Right hindlimb (tissue), 1 donor: Measurements from ENCODE around the gene FKBP4.
"Not testable (repeated sequence)": the region's sequence is repeated elsewhere in the genome, so short reads cannot be mapped to it uniquely, and the experiment has no call there.

ENCODE experiments used
- DNase-seq: peaks from one replicate; pipeline ENCODE4 v3.0.0-alpha.2; 2018

Gene FKBP4, protein sequence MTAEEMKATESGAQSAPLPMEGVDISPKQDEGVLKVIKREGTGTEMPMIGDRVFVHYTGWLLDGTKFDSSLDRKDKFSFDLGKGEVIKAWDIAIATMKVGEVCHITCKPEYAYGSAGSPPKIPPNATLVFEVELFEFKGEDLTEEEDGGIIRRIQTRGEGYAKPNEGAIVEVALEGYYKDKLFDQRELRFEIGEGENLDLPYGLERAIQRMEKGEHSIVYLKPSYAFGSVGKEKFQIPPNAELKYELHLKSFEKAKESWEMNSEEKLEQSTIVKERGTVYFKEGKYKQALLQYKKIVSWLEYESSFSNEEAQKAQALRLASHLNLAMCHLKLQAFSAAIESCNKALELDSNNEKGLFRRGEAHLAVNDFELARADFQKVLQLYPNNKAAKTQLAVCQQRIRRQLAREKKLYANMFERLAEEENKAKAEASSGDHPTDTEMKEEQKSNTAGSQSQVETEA

DNA sequence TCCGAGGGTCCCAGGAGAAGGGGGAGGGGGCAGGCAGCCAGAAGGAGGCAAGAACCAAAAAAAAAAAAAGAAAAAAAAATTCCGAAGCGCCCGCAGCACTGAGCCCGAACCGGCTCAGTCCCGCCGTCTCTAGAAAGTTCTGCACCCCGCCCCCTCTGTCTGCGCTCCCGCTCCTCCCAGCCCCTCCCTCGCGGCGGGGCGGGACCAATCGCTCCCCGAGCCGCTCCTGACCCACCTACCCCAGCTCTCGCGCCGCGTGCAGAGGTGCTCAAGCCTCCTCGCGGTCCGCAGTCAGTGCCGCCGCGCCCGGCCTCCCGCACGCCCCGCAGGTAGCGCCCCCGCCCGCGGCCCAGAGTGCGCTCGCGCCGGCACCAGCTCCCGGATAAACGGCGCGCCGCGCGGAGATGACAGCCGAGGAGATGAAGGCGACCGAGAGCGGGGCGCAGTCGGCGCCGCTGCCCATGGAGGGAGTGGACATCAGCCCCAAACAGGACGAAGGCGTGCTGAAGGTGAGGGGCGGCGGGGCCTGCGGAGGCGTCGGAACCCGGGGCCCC lies at the start of gene FKBP4:
FKBP4 (plus strand) TSS at position 235 of the 554 bp plus-strand sequence; CDS start at position 405, 170 bp downstream.
- DNase-seq, result peak; percentile 93

DNA sequence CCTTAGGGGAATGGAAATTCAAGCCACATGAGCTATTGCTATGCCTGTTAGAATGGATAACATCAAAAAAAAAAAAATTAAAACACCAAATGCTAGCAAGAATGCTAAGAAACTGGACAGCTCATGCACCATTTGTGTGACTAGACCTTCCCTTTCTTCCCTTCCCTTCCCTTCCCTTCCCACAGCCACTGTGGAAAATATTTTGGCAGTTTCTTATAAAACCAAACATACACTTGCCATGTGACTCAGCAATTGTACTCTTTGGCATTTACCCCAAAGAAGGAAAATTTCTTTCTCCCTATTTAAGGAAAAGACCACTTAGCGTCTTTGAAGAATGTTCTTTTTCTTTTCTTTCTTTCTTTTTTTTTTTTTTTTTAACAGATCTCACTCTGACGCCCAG lies 49.1 kb upstream of the FKBP4 start:
- no peak for DNase-seq

DNA sequence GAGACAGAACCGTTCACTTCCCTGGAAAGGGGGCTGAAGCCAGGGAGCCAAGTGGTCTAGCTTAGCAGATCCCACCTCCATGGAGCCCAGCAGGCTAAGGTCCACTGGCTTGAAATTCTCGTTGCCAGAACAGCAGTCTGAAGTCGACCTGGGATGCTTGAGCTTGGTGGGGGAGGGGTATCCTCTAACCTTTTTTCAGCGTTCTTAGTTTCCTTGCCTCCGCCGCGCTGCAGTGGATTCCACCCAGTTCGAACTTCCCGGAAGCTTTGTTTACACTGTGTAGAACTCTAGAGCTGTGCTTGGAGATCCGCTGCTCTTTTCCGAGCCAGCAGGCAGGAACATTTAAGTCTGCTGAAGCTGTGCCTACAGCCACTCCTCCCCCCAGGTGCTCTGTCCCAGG lies 45.2 kb upstream of the FKBP4 start:
- DNase-seq, result no peak

DNA sequence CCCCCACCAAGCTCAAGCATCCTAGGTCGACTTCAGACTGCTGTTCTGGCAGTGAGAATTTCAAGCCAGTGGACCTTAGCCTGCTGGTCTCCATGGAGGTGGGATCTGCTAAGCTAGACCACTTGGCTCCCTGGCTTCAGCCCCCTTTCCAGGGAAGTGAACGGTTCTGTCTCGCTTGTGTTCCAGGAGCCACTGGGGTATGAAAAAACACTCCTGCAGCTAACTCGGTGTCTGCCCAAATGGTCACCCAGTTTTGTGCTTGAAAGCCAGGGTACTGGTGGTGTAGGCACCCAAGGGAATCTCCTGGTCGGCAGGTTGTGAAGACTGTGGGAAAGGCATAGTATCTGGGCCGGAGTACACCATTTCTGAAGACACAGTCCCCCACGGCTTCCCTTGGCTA lies 44.6 kb upstream of the FKBP4 start:
- no peak for DNase-seq

DNA sequence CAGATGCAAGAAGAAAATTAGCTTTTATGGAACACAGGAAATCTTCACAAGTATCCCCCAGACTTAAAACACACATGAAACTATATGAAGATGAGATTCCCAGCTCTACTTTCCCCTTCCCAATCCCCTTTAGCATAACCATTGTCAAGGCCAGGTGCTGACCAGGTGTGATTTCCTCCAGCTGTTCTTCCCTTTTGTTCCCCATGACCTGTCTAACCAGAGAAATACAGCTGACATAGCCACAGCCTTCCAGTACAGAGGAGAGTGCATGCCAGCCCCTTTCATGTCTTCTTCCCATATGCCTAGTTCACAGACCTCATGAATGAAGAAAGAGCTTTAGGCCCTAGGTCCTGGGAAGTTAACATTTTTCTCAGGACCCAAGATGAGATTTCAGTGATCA lies 43.5 kb upstream of the FKBP4 start:
- no peak for DNase-seq

DNA sequence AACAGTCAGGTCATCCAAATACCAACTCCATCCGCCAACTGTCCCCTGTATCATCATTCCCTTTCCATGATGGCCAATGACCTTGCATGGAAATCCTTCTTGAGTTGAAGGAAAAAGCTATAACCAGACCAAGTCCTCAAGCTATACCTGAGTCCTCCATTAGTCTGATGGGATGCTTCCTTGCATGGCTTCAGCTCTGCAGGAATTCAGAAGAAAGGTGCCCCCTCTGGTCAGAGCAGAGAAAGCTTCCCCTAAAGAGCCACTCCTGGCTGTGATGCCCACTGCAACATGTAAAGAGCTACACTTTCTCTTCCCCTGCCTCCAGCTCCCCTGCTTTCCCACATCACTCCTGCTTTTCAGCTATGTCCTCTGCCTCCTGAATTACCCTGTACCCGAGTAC lies 43.1 kb upstream of the FKBP4 start:
- DNase-seq, result no peak

DNA sequence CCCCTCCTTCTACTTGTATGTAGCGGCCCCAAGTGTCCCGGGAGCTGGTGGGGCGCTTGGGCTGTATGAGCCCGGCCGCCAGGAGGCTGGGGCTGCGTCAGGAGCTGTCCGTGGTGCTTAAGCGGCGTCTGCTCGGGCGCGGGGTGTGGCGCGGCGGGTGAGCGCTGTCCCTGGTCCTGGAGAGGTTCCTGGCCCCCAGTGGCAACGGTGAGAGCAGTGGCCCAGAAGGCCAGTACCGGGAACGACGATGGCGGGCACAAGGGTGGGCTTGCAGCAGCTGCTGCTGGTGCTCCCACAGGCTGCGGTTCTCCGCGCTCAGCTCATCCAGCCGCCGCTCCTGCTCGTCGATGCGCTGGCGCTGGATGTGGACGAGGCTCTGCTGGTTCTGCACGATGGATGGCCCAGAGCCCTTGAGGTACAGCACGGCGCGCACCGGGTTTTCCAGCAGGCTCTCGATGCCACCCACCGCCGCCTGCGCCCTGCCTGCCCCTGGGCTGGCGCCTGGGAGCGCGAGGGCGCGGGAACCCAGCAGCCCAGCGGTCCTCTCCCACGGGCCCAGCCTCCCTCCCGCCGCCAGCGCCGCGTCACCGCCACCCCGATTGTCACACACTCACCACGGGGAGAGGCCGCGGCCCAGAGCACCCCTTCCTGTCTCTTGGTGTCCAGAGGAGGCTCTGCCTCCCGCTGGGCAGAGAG lies 41.9 kb upstream of the FKBP4 start:
- peak; percentile 91 for DNase-seq

DNA sequence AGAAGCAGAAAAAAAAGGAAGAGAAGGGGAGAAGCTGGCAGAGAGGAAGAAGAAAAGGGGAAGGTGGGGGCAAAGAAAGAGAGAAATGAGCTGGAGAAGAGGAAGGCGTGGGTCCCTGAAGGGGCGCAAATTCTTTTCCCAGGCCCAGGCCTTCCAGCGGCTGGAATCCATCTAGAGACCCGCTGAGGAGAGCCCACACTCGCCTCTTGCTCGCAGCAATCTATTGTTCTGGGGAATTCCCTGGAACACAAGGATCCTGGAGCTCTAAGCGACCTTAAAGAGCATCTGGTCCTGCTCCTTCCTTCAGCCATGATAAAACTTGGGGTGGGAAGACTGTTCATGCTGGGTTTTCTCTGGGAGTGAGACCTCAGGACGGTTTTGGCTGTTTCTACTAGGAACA lies 41.2 kb upstream of the FKBP4 start:
- DNase-seq, result no peak

DNA sequence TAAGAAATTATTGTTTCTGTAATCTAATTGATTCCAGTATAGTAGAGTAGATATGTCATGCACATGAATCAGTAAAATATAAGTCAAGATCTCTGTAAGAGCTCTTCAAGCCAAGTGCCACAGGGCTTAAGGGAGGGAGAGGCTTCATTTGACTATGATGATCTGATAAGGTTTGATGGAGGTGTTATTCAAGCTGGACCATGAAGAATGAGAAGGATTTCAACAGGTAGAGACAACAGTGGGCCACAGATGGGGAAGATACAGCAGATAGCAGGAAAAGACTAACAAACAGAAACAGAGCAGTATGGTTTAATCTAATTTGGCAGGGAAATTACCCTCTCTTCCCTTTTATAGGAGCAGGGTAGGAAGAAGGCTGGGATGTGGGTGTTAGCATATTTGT lies 40.6 kb upstream of the FKBP4 start:
- DNase-seq, result no peak

DNA sequence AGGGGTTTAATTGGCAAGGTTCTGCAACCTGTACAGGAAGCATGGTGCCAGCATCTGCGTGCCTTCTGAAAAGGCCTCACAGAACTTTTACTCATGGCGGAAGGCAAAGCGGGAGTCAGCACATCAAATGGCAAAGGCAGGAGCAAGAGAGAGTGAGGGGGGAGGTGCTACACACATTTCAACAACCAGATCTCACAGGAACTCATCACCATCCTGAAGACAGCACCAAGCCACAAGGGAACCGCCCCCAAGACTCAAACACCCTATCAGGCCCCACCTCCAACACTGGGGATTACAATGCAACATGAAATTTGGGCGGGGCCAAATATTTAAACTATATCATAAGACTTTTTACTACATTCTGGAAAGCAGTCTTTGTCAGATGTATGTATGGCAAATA lies 38.0 kb upstream of the FKBP4 start:
- DNase-seq, result no peak

DNA sequence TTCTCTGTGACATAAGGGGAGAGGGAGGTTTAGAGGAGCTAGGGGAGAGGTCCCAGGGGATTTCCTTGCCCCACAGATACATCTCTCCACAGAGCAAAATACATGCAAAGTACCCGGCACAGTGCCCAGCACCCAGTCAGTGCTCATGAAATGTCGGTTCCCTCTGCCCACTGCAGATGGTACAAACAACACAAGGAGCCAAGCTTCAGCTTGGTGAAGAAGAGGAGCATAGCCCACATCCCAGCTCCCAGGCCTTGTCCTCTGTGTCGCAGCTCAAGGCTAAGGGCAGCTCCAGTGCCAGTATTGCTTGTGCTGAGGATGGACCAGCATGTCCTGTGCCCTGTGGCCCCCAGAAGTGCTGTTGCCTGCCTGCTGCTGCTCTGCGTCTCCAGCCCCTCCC lies 35.0 kb upstream of the FKBP4 start:
- DNase-seq, result no peak

DNA sequence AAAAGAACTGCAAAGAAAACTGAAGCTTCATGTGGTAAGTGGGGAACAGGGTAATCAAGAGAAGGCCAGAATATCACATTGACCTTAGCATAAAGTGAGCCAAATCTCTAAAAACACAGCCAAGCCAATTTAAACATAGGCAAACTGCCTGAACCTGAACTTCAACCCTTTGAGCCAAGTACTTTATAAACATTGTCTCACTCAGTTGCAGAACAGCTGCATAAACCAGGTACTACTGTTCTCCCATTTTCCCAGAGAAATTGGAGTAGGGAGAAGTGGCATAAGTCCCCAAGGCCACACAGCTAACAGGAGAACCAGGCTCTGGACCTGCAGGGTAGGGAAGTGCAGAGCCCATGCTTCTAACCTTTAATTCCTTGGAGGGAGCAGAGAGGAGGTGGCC lies 30.4 kb upstream of the FKBP4 start:
- no peak for DNase-seq

DNA sequence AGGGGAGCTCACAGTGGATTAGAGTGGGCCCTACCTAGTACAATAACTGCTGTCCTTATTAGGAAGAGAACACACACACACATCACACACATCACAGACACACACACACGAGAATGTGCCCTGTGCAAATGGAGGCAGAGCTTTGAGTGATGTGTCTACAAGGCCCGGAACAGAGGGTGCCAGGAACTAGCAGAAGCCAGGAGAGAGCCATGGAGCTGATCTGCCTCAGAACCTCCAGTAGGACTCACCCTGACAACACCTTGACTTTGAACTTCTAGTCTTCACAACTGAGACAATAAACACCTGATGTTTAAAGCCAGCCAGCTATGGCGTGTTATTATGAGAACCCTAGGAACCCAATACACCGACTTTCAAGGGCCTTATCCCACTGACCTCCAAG lies 29.7 kb upstream of the FKBP4 start:
- DNase-seq, result no peak

DNA sequence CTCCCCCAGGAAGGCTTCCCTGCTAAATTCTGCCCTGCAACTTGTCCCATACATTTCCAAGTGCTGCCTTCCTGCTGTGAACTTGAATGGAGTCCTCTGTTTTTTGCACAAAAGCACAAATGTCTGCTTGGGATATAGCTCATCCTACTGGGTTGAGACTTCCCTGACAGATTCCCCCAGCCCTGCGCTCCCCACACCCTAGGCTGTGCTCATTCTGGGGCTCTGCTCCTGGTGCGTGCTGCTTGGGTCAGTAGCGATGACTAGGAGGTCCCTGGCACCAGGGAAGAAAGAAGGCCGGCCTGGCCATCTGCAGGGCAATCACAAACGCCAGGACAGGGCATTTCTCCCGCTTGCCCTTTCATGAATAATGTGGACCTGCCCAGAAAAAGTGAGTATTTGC lies 29.2 kb upstream of the FKBP4 start:
- DNase-seq, result no peak

DNA sequence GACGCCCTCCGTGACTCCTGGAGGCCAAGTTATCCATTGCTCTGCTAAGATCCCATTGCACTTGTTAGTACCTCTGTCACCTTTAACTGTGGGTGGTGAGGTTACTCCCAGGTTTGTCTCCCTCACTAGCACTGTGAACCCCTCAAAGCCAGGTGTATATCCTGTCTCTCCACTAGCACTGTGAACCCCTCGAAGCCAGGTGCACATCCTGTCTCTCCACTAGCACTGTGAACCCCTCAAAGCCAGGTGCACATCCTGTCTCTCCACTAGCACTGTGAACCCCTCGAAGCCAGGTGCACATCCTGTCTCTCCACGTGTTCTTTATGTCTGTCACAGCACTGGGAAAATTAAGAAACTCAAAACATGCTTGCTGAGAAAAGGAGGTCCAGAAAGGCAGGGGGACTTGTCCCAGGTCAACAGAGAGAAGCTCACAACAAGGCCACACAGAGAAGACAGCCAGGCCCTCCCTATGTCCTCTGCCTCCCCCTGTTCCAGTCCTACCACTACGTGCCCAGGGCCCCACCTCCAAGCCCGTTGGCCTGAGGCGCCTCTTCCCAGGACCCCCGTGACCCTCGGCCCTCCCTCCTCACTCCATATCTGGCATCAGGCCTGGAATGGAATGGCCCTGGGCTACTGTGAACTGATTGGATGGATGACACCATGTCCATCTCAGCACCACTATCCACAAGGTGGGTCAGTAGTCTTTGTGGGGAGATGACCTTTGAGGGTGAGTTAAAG lies 26.4 kb upstream of the FKBP4 start:
- DNase-seq, result no peak

DNA sequence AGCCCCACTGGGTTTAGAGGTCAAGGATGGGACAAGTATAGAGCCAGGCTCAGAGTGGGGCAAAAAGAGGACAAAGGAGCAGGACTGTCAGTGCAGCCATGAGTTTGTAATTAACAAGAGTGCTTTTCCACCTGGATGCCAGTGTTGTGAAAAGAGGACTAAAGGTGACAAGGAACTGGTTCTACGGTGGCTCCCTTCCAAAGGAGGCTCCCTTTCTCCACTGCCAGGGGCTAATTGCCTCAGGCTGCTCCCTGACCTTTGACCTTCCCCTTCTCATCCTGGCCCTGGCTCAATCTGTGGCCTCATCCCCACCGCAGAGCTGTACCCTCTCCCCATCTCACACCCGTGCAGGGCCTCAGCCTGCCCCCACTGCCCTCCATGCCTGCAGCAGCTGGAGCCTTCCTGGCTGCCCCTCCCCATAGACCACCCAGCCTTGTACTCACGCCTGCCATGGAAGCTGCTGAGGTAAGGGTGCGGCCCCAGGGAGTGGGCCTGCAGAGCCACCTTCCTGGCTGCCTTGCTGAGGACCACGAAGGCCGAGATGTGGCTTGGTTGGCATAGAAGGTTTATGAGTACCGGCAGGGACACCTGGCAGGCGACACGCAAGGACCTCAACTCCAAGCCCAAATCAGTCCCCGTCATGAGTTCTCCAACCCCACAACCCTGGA lies 24.8 kb upstream of the FKBP4 start:
- no peak for DNase-seq

DNA sequence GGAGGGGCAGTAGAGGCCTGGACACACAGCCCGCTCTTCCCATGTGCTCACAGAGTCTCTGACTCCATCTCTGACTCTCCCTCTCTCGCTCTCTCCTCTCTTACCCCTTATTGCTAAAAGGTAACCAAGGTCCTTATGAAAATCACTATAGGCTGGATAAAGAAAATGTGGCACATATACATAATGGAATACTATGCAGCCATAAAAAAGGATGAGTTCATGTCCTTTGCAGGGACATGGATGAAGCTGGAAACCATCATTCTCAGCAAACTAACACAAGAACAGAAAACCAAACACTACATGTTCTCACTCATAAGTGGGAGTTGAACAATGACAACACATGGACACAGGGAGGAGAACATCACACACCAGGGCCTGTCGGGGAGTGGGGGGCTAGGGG lies 24.2 kb upstream of the FKBP4 start:
- not testable (repeated sequence) for DNase-seq

DNA sequence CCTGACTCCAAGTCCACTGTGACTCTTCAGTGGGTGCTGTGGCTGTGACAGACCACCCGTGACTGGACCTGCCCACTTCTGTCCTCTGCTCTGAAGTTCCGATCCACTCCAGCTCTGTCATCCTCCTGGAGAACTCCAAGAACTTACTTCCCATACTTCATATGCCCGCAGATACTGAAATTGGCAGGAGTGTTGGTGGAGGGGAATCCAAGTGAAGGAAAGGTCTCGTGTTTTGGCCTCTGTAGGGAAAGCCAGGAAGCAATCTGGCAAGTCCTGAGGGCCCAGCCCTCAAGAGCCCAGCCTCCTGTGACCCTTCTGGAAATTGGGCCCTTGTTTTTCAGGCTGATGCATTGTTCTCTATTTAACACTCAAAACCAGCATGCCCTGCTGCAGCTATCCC lies 22.4 kb upstream of the FKBP4 start:
- DNase-seq, result no peak

DNA sequence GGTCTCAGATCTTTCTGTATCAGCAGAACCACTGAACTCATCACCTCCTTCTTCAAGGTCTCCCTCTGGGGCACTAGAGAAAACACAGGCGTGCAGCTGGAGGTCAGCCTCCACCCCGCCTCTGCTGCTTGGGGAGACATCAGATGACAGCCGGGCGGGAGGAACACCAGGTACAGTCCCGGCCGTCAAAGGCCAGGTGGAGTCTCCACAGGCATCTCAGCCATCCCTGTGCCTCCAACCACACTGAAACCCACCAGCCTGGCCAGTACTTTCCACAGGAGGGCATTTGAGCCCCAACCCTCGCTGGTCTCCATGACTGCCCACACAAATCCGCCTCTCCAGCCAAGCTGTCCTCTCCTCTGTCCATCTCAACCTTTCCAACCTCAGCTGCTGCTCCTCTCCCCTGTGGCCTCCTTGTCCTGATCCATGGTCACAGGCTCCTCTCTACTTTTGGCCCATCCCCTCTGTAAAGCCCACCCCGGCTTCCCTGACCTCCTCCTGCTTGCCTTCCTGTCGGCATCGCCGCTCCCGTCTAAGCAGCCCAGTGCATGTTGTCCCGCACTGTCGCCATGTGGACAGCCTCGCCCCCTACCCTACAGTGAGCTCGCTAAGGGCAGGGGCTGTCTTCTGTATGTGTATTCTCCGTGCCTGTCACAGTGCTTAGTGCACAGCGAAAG lies 21.4 kb upstream of the FKBP4 start:
- no peak for DNase-seq

DNA sequence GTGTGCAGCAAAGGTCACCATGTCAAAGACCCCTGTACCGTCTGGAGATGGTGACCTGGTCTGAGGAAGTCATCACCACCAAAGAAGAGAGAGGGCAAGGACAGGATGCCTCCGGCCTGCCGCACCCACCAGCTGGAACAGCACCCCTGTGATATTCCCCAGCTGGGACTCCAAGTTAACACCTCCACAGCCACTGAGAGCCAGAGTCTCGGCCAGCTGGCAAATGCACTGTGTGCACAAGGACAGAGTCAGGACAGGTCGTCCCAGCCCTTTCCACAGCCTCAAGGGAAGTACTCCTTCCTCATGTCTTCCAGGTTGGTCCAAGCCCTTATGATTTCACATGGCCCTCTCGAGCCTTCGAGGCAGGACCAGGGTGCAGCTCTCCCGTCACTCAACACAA lies 19.3 kb upstream of the FKBP4 start:
- DNase-seq, result no peak

DNA sequence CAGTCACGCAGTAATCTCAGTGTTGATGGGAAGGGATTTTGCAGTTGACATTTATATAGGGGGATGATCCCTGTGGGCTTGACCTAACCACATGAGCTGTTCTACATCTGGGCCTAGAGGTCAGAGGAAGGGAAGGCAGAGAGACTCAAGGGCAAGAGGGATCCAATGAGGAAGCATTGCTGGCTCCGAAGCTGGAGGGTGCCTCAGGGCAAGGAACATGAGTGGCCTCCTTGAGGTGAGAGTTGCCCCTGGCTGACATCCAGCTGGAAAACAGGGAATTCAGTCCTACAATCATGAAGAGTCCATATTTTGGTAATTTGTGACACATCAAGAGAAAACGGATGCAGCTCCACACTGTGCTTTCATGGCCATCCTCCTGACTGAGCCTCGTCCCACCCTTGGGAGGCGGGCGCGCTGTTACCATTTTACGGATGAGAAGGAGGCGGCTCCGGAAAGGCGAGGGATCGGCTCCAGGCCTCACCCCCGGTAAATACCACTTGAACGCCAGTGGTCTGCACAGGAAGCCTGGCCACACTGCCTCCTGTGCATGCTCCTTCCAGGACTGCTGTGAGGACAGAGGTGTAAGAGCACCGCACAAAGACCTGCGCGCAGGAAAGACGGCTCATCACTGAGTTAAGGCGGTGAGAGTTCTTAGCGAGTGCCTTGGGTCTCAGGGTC lies 18.5 kb upstream of the FKBP4 start:
- no peak for DNase-seq

DNA sequence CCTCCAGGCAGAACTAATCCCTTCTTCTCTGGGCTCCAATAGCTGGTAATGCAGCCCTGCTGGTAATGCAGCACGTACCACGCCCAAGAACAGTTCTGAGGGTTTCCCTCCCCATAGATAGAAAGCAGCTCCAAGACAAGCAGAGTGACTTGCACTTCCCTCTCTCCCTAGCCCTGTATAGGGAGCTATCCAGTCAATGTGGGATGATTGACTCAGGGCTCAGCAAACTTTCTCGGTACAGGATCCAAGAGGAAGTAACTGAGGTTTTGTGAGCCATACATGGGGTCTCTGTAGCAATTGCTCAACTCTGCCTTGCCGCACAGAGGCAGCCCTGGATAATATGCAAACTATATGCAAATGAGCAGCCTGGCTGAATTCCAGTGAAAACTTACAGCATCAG lies 15.5 kb upstream of the FKBP4 start:
- DNase-seq, result no peak
